Hepatocyte (in vitro differentiated cells): ENCODE measurements around the gene PIGR. TPM values are rescaled to one million over a fixed set of nuclear protein-coding genes. Genes with fewer than 3 reads are reported as not detected.

Experiments used
- DNase-seq: peaks from one replicate; pipeline ENCODE4 v3.0.0-alpha.2; 2016; ENCODE audit warnings: low spot score
- H2AFZ ChIP-seq: fragments of 200-600 bp; sonication (generic); 2 replicates; pipeline ENCODE4 v1.6.0; 2016; ENCODE audit warnings: antibody characterized with exemption, mild to moderate bottlenecking
- H3K27ac ChIP-seq: fragments of 200-600 bp; sonication (generic); 2 replicates; pipeline ENCODE4 v1.5.1; 2016; ENCODE audit warnings: mild to moderate bottlenecking
- H3K27me3 ChIP-seq: fragments of 200-600 bp; sonication (generic); 2 replicates; pipeline ENCODE4 v1.6.1; 2016
- H3K36me3 ChIP-seq: fragments of 200-600 bp; sonication (generic); replicated peaks from 2 replicates; pipeline ENCODE4 v1.5.1; 2016; ENCODE audit warnings: low read depth; ENCODE audit not compliant: insufficient read depth
- H3K4me1 ChIP-seq: fragments of 200-600 bp; sonication (generic); 2 replicates; pipeline ENCODE4 v1.5.1; 2016; ENCODE audit warnings: mild to moderate bottlenecking, moderate library complexity; ENCODE audit not compliant: insufficient read depth
- H3K4me2 ChIP-seq: fragments of 200-600 bp; sonication (generic); 2 replicates; pipeline ENCODE4 v1.6.0; 2016
- H3K4me3 ChIP-seq: fragments of 200-600 bp; sonication (generic); 2 replicates; pipeline ENCODE4 v1.5.1; 2016; ENCODE audit warnings: mild to moderate bottlenecking
- H3K79me2 ChIP-seq: fragments of 200-600 bp; sonication (generic); 2 replicates; pipeline ENCODE4 v1.6.0; 2017; ENCODE audit warnings: mild to moderate bottlenecking
- H3K9me2 ChIP-seq: fragments of 200-600 bp; sonication (generic); replicated peaks from 2 replicates; pipeline ENCODE4 v1.6.0; 2017; ENCODE audit warnings: mild to moderate bottlenecking; ENCODE audit not compliant: insufficient read depth
- H3K9me3 ChIP-seq: fragments of 200-600 bp; sonication (generic); 2 replicates; pipeline ENCODE4 v1.5.1; 2016; ENCODE audit warnings: low read depth, mild to moderate bottlenecking
- H4K20me1 ChIP-seq: fragments of 200-600 bp; sonication (generic); 2 replicates; pipeline ENCODE4 v1.6.0; 2016; ENCODE audit warnings: mild to moderate bottlenecking; ENCODE audit not compliant: insufficient read depth, poor library complexity, severe bottlenecking
- EZH2 ChIP-seq: fragments of 200-600 bp; sonication (generic); IDR thresholded peaks from 2 replicates; pipeline ENCODE4 v1.6.1; 2016; ENCODE audit warnings: antibody characterized with exemption, mild to moderate bottlenecking, borderline replicate concordance
- EZH2phosphoT487 ChIP-seq: fragments of 200-600 bp; sonication (generic); IDR thresholded peaks from one replicate; pipeline ENCODE4 v1.6.1; 2018; ENCODE audit warnings: antibody characterized with exemption, mild to moderate bottlenecking, low read depth, moderate library complexity; ENCODE audit not compliant: unreplicated experiment, severe bottlenecking
- WGBS: methylation state at CpG from one replicate; pipeline ENCODE4 v1.1.6; 2016; ENCODE audit warnings: low lambda C conversion rate; ENCODE audit errors: missing lambda C conversion rate; 5-methylcytosine and 5-hydroxymethylcytosine counted together
- polyA plus RNA-seq: library from polyadenylated mRNA; unstranded; fragments of >200 nt; fragmentation: Nextera tagmentation; extraction: Ambion mirVana; gene quantifications from 2 replicates; pipeline ENCODE4 v1.2.1, GENCODE V29; 2016
- total RNA-seq: library from RNA; depleted of rRNA; stranded (reverse); fragments of >200 nt; gene quantifications from 2 replicates; pipeline ENCODE4 v1.2.3, GENCODE V29; 2014
- TF ChIP-seq, protein P1 (sequence below): fragments of 200-600 bp; sonication (generic); IDR thresholded peaks from 2 replicates; pipeline ENCODE4 v1.5.1; 2016; ENCODE audit warnings: antibody characterized with exemption, mild to moderate bottlenecking; ENCODE audit not compliant: poor library complexity

Gene PIGR
- total and polyA plus RNA-seq, 2 experiments from 2014 or later: 8.1 to 22.9 TPM

DNA sequence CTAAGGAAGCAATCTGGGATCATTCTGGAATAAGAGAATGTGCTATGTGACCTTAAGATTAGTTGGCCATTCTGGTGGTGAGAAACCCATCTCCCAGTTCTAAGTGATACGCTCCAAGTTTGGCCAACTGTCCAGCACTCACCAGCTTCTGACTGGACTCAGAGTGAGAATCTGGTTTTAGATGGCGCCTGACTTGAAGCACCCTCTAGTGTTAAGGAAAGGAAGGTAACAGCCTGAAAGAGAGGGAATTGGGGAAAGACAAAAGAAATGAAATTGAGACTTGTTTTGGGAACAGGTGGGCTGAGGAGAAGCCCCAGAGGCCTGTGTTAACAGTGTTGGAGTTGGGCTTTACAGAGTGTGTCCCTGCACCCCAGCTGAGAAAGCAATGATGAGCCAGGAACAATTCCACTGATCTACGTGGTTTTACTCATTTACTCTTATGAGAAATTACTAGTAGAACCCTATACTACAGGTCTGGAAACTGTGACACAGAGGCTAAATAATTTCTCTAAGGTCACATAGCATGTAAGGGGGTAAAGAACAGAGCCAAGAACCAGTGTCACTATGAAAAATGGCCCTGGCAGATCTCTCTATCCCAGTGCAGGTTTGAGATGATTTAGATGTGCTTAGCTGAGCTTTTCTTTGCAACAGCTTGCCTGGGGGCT, 33.2 kb upstream of the PIGR start:
- TF ChIP-seq, protein P1, sequence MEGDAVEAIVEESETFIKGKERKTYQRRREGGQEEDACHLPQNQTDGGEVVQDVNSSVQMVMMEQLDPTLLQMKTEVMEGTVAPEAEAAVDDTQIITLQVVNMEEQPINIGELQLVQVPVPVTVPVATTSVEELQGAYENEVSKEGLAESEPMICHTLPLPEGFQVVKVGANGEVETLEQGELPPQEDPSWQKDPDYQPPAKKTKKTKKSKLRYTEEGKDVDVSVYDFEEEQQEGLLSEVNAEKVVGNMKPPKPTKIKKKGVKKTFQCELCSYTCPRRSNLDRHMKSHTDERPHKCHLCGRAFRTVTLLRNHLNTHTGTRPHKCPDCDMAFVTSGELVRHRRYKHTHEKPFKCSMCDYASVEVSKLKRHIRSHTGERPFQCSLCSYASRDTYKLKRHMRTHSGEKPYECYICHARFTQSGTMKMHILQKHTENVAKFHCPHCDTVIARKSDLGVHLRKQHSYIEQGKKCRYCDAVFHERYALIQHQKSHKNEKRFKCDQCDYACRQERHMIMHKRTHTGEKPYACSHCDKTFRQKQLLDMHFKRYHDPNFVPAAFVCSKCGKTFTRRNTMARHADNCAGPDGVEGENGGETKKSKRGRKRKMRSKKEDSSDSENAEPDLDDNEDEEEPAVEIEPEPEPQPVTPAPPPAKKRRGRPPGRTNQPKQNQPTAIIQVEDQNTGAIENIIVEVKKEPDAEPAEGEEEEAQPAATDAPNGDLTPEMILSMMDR: peak; percentile 59
- no peak for TF ChIP-seq EZH2
- TF ChIP-seq EZH2phosphoT487: no peak
- peak; percentile 52 for DNase-seq
- Histone ChIP-seq H4K20me1 (no peaks in the 10 kb centered on the region), H2AFZ (no peak overlapping the region), H3K4me2 (no peak overlapping the region), H3K4me1 (no peaks in the 10 kb centered on the region), H3K27me3 (peaks cover 3% of the 10 kb centered on the region), H3K9me2 (no peaks in the 10 kb centered on the region), H3K79me2 (no peaks in the 10 kb centered on the region), H3K36me3 (no peaks in the 10 kb centered on the region), H3K9me3 (no peaks in the 10 kb centered on the region), H3K27ac (no peak overlapping the region), H3K4me3 (no peak overlapping the region)
- WGBS: 67% methylated on average over 3 of the region's 3 CpGs

- Histone ChIP-seq H3K4me2 (no peak overlapping the region), H3K79me2 (no peaks in the 10 kb centered on the region), H3K4me3 (no peak overlapping the region), H3K36me3 (no peaks in the 10 kb centered on the region), H3K4me1 (peaks cover 6% of the 10 kb centered on the region), H3K27me3 (peaks cover under 1% of the 10 kb centered on the region), H3K27ac (no peak overlapping the region), H3K9me3 (no peaks in the 10 kb centered on the region), H3K9me2 (no peaks in the 10 kb centered on the region), H4K20me1 (no peaks in the 10 kb centered on the region), H2AFZ (no peak overlapping the region)
- 89% methylated on average over 7 of the region's 7 CpGs for WGBS
- no peak for DNase-seq
- TF ChIP-seq EZH2: no peak
These were observed 32.0 kb upstream of the PIGR start for GRCh38 chr1:206978259-206978658.

DNA sequence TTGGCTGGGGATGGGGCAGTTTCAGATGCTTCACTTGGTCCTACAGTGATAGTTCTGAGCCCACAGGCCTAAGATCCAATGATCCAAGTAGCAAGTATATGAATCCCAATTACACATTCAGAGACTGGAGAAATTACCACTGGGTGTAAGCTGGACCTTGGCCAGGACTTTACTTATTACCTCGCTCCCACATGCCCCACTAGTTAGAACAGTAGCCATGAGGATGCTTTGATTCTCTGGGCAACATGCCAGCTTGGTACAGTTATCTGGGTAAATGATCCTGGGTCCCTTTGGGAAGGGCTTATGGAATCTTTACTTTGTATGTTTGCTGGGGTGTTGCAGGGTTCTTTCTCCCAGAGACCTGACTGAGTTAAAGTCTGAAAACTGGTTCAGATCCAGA, 29.0 kb upstream of the PIGR start:
- no peak overlapping the region for H3K4me2 ChIP-seq
- no peaks in the 10 kb centered on the region for H3K79me2 ChIP-seq
- no peaks in the 10 kb centered on the region for H3K27me3 ChIP-seq
- no peak for DNase-seq
- H3K9me3 ChIP-seq: no peaks in the 10 kb centered on the region
- TF ChIP-seq EZH2phosphoT487 (no peak), EZH2 (no peak)
- H3K9me2 ChIP-seq: no peaks in the 10 kb centered on the region
- H3K4me1 ChIP-seq: peaks cover 17% of the 10 kb centered on the region
- no peak overlapping the region for H3K4me3 ChIP-seq
- H4K20me1 ChIP-seq: no peaks in the 10 kb centered on the region
- H3K36me3 ChIP-seq: no peaks in the 10 kb centered on the region
- 62% methylated on average over 1 of the region's 1 CpG for WGBS
- no peak overlapping the region for H2AFZ ChIP-seq
- H3K27ac ChIP-seq: no peak overlapping the region

- Histone ChIP-seq H3K4me3 (no peak overlapping the region), H2AFZ (no peak overlapping the region), H3K27ac (no peak overlapping the region), H3K4me1 (peaks cover 23% of the 10 kb centered on the region), H3K36me3 (no peaks in the 10 kb centered on the region), H3K79me2 (no peaks in the 10 kb centered on the region), H3K4me2 (no peak overlapping the region), H4K20me1 (no peaks in the 10 kb centered on the region), H3K27me3 (no peaks in the 10 kb centered on the region), H3K9me2 (no peaks in the 10 kb centered on the region), H3K9me3 (no peaks in the 10 kb centered on the region)
- DNase-seq: no peak
- 91% methylated on average over 3 of the region's 3 CpGs for WGBS
- no peak for TF ChIP-seq EZH2
- TF ChIP-seq, protein P1: no peak
- no peak for TF ChIP-seq EZH2phosphoT487
These were observed 27.9 kb upstream of the PIGR start for GRCh38 chr1:206974140-206974539.
